ENCODE data around the gene DENND1A.

Gene DENND1A

GRCh38 chr9:123745933-123746332 lies 184.0 kb downstream of the DENND1A start:
- no peak for TF ChIP-seq CTCF (IDR thresholded peaks at IDR 0.05; ENCODE audit: control extremely low read depth, extremely low read depth, low read depth, missing control alignments)
- POLR2A ChIA-PET: no interaction called here
- no peak for DNase-seq (ENCODE audit: extremely low spot score)
- CTCF ChIA-PET: interaction anchor here (1.6 kb wide), 3 partner anchors 11 to 52 kb away, joined by 3 to 9 read pairs (median 6); no protein-coding TSS in a partner anchor

GRCh38 chr9:123745451-123745850 lies 184.5 kb downstream of the DENND1A start:
- POLR2A ChIA-PET: no interaction called here
- CTCF ChIA-PET: interaction anchor here (0.9 to 1.6 kb wide), 4 partner anchors 10 to 295 kb away, joined by 3 to 9 read pairs (median 4); no protein-coding TSS in a partner anchor
- TF ChIP-seq CTCF (IDR thresholded peaks at IDR 0.05; ENCODE audit: control extremely low read depth, extremely low read depth, low read depth, missing control alignments): no peak
- no peak for DNase-seq (ENCODE audit: extremely low spot score)

- peak; percentile 15 for DNase-seq (ENCODE audit: extremely low spot score)
- no peak for TF ChIP-seq CTCF (IDR thresholded peaks at IDR 0.05; ENCODE audit: control extremely low read depth, extremely low read depth, low read depth, missing control alignments)
- ChIA-PET CTCF (interaction anchor here (0.9 kb wide), 1 partner anchor 10 kb away, joined by 3 read pairs; no protein-coding TSS in a partner anchor), POLR2A (no interaction called here)
Observed at GRCh38 chr9:123743737-123744136, 186.2 kb downstream of the DENND1A start.

GRCh38 chr9:123742009-123742767 lies 187.7 kb downstream of the DENND1A start:
- ChIA-PET CTCF (no interaction called here), POLR2A (no interaction called here)
- TF ChIP-seq CTCF (IDR thresholded peaks at IDR 0.05; ENCODE audit: control extremely low read depth, extremely low read depth, low read depth, missing control alignments): no peak
- DNase-seq (ENCODE audit: extremely low spot score): no peak

GRCh38 chr9:123741214-123741613 lies 188.7 kb downstream of the DENND1A start:
- no peak for DNase-seq (ENCODE audit: extremely low spot score)
- no peak for TF ChIP-seq CTCF (IDR thresholded peaks at IDR 0.05; ENCODE audit: control extremely low read depth, extremely low read depth, low read depth, missing control alignments)
- ChIA-PET POLR2A (no interaction called here), CTCF (interaction anchor here (1.1 kb wide), 1 partner anchor 13 kb away, joined by 3 read pairs; no protein-coding TSS in a partner anchor)

GRCh38 chr9:123739902-123740301 lies 190.0 kb downstream of the DENND1A start:
- CTCF ChIA-PET: interaction anchor here (1.1 to 3.7 kb wide), 2 partner anchors 9 to 14 kb away, joined by 3 to 24 read pairs; no protein-coding TSS in a partner anchor

More at GRCh38 chr9:123739902-123740301, 190.0 kb downstream of the DENND1A start:
- POLR2A ChIA-PET: no interaction called here
- TF ChIP-seq CTCF (IDR thresholded peaks at IDR 0.05; ENCODE audit: control extremely low read depth, extremely low read depth, low read depth, missing control alignments): no peak
- DNase-seq (ENCODE audit: extremely low spot score): no peak

Measured in GM10248 (cell line).